Myocyte (in vitro differentiated cells): ENCODE results near the gene TMEM255B. TPM values are rescaled to one million over a fixed set of nuclear protein-coding genes. Genes with fewer than 3 reads are reported as not detected.
"Not testable (repeated sequence)": the region's sequence is repeated elsewhere in the genome, so short reads cannot be mapped to it uniquely, and the experiment has no call there.

Experiments
- DNase-seq: peaks from one replicate; pipeline ENCODE4 v3.0.0-alpha.2; 2012; ENCODE audit warnings: low read depth
- total RNA-seq: library from RNA; depleted of rRNA; stranded (reverse); fragments of >200 nt; gene quantifications from 2 replicates; pipeline ENCODE4 v1.2.3, GENCODE V29; 2014

Gene TMEM255B
- total RNA-seq, 1 donor from 2014 or later: 0.21 TPM

DNA sequence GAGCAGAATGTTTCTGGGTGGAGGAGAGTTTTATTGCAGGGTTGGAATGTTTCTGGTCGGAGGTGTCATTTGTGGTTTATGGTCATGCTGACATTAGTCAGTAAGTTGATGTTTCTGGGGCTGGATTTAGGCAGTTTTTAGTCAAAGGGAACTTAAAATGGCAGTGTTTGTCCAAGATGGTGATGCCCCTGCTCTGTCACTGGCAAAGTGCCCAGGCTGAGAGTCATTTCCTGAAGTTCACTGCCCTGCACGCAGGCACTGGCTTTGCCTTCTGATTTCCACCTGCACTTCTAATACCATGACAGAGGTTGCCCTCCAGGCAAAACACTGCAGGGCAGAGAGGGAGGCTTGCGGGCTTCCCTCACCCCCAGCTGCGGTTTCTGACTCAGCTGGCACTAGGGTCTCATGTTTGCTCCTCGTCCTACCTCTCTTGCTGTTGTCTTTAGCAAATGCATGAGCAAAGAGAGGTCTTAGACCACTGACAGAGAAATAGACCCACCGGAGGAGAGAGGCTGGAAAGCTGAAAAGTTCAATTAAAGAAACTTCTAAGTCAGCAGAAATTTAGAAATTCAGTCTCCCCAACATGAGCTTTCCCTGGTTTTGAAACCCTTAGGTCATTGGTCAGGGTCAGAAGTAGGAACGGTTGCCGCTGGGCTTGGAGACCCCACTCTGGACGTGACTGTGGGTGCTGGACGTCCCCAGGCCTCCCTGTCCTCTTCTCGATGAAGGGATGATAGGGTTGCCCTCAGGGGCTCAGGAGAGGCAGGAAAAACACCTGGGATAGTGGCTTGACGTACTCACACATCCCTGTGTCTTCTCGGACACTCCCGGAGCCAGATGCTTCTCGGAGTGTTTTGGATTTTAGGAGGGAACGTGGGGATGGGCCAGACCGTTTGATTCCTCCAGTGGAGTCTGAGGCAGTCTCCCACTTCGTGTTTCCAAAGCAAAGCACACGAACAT, 26.3 kb downstream of the TMEM255B start:
- peak; percentile 67 for DNase-seq

DNA sequence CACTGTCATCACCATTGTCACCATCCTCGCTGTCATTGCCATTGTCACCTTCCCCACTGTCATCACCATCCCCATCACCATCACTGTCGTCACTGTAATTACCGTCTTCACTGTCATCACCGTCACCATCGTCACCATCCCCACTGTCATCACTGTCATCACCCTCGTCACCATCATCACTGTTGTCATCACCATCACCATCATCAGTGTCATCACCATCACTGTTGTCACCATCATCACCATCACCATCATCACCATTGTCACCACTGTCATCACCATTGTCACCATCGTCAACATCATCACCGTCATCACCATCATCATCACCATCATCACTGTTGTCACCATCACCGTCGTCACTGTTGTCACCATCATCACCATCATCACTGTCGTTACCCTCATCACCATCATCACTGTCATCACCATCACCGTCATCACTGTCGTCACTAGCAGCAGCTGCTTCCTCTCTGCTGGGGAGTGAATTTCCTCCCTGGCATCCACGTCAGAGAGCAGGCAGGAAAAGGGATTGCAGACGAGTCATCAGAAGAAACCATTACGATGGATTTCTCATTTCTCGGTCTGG, 27.3 kb downstream of the TMEM255B start:
- DNase-seq: peak; percentile 17

DNA sequence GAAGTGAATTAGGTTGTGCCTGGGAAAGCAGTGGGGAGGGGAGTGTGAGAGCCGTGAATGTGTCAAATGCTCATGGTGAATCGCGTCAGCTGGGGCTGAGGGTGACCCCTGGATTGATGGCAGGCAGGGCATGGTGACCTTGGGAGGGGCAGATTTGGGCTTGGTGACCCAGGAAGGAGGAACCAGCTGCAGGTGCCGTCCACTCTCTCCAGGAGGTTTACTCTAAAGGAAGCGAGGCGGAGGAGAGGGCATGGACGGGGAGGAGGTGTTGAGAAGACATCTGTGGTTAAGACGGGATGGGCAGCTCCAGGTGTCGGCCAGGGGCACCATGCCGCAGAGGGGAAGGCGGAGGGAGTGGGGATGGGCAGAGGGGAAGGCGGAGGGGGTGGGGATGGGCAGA, 28.7 kb downstream of the TMEM255B start:
- DNase-seq: no peak

- no peak for DNase-seq
These were observed 29.5 kb downstream of the TMEM255B start for GRCh38 chr13:113788413-113789135.

DNA sequence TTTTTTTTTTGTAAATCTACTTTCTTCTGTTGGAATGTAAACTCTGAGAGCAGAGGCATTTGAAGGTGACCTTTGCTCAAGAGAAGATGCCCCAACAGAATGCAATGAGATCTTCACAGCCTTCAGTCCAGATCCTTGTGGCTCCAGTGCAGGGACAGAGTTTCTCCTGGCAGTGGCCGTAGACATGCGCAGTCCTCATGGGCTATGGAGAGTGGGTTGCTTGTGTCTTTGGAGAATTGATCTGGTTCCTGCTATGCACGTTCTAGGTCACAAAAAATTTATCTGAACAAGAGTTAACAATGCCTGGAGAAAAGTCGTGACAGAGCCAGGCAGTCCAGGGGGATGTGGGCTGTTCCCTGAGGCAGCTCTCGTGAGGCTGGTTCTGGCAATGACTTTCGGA, 30.1 kb downstream of the TMEM255B start:
- no peak for DNase-seq

DNA sequence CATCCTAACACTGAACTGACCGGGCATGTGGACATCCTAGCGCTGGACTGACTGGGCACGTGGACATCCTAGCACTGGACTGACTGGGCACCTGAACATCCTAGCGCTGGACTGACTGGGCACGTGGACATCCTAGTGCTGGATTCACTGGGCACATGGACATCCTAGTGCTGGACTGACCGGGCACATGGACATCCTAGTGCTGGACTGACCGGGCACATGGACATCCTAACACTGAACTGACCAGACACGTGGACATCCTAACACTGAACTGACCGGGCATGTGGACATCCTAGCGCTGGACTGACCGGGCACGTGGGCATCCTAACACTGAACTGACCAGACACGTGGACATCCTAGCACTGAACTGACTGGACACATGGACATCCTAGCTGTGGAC, 30.9 kb downstream of the TMEM255B start:
- DNase-seq: not testable (repeated sequence)

GRCh38 chr13:113791226-113791625, 32.2 kb downstream of the TMEM255B start:
- DNase-seq: no peak

DNA sequence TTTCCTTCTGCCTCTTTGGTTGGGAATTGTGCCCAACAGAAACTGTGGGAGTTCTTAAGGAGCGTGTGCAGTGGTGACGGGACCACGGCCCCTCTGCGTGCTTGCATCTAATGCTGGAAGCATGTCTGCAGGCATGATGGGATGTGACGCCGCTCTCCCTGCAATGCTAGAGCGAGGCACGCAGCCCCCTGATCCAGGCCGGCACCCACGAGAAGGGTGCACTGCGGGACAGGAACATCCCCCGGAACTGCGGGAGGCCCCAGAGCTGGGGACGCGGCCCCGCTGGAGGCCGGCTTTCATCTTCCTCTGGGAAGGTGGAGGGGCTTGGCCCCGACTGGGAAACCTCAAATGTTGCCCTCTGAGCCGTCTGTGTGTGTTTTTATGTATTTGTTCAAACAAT, 32.7 kb downstream of the TMEM255B start:
- no peak for DNase-seq

DNA sequence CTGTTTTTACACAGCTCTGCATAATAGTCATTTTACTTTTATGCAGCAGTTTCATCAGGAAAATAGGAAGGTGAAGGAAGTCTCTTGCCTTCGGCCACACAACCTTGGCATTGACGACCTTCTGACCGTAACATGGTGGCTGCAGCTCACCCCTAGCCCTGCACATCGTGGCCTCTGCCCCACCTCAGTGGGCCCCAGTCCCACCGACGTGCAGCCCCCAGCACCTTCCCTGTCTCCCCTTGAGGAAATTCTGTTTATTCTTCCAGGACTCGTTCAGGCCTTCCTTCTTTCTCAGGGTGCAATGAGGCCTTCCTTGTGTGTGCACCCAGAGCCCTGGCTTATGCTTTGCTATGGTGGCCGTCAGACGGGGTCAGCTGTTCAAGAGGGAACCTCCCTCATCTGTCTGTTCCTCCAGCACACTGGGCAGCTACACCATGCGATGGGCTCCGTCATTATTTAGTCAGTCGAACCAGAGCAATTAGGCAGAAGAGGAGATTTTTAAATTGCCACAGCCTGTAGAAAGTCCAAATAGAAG, 33.3 kb downstream of the TMEM255B start:
- DNase-seq: no peak

DNA sequence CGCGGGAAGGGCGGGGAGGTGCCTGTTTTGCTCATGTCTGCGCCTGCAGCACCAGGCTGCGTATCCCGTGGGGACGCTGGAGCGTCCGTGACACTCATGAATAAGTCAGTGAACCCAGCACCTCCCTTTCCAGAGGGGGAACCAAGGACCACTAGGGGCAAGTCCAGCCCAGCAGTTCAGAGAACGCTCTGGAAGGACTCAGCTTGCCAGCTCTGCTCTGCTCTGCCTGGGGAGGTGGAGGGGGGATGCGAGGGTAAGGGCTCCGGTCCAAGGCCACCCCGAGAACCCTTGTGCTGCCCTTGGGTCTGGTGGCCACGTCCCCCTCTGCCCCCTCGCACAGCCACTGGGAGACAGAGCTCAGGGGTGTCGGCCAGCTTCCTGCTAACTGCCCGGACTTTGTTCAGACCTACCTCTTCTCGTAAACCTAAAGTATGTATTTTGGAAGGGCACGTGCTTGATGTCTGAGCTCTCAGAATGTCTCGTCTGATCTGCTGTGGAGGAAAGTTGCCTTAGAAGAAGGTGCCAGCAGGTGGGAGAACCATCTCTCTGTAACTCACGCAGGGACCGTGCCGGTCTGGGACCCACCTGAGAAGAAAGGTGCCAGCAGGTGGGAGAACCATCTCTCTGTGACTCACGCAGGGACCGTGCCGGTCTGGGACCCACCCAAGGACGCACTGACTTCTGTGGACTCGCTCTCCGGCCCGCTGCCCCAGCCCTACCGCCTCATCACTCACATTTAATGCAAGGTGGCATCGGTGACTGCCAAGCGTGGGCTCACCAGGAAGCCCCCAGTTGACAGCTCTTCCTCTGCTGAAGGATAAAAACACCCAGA, 34.1 kb downstream of the TMEM255B start:
- no peak for DNase-seq

- no peak for DNase-seq
These were observed 34.7 kb downstream of the TMEM255B start for GRCh38 chr13:113793718-113794085.

DNA sequence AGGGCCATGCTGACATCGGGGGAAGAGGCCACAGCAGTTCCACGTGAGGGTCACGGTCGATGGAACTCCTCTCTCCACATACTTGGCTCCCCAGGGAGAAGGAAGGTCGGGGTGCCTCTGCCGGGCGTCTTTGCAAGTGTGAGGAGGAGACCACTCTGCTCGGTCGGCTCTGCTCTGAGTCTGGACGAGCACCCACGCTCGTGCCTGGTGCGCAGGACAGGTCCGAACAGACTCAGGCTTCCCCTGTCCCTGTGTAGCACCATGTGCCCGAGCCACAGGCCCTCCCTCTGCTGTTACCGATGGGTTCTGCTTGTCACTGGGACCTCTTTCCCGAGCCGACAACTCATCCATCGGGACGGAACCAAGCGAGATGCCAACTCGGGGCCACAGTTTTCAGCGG, 35.1 kb downstream of the TMEM255B start:
- DNase-seq: no peak

GRCh38 chr13:113794764-113795173, 35.7 kb downstream of the TMEM255B start:
- DNase-seq: no peak

GRCh38 chr13:113795362-113795761, 36.3 kb downstream of the TMEM255B start:
- not testable (repeated sequence) for DNase-seq

DNA sequence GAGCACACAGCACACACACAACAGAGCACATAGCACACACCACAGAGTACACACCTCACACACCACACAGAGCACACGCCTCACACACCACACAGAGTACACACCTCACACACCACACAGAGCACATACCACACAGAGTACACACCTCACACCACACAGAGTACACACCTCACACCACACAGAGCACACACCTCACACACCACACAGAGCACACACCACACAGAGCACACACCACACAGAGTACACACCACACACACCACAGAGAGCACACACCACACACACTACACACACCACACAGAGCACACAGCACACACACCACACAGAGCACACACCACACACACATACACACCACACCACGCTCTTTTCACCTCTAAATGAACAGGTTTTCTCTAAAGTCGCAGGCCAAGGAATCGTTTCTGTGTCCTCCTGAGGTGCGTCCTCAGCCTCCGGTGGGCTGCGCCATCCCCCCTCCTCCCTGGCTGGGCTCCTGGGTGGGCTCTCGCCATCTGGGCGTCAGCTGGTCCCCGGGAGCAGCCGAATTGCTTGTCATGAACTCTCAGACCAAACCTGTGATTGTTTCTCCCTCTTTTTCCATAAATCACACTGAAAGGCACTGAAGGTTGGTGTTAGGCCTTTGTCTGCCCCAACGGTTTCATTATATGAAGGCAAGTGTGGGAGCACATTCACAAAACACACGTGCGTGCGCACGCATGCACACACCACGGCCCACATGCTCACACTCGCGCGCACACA, 37.4 kb downstream of the TMEM255B start:
- no peak for DNase-seq

GRCh38 chr13:113796964-113797676, 38.1 kb downstream of the TMEM255B start:
- DNase-seq: no peak

DNA sequence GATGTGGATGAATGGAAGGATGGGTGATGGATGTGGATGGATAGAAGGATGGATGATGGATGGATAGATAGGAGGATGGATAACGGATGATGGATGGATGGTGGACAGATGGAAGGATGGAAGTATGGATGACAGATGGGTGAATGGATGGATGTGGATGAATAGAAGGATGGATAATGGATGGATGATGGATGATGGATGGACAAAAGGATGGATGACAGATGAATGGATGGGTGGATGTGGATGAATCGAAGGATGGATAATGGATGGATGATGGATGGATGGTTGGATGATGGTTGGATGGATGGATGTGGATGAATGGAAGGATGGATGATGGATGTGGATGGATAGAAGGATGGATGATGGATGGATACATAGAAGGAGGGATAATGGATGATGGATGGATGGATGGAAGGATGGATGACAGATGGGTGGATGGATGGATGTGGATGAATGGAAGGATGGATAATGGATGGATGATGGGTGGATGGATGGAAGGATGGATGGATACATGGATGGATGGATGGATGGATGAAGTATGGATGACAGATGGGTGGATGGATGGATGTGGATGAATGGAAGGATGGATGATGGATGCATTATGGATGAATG, 39.3 kb downstream of the TMEM255B start:
- DNase-seq: no peak

DNA sequence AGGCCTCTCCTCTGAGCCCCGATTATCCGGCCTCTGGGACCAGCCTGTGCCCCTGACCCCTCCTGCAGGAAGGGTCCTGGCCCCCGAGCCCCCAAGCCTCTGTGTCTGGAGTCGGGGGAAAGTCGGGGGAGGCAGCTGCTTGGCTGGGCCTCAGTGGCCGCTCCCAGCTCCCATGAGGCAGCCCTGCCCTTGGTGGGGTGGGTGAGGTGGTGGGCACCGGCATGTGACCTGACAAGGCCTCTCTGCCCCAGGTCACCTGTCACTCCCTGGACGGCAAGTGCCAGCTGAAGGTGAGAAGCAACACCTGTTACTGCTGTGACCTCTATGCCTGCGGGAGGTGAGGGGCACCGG, 41.5 kb downstream of the TMEM255B start:
- DNase-seq: no peak

DNA sequence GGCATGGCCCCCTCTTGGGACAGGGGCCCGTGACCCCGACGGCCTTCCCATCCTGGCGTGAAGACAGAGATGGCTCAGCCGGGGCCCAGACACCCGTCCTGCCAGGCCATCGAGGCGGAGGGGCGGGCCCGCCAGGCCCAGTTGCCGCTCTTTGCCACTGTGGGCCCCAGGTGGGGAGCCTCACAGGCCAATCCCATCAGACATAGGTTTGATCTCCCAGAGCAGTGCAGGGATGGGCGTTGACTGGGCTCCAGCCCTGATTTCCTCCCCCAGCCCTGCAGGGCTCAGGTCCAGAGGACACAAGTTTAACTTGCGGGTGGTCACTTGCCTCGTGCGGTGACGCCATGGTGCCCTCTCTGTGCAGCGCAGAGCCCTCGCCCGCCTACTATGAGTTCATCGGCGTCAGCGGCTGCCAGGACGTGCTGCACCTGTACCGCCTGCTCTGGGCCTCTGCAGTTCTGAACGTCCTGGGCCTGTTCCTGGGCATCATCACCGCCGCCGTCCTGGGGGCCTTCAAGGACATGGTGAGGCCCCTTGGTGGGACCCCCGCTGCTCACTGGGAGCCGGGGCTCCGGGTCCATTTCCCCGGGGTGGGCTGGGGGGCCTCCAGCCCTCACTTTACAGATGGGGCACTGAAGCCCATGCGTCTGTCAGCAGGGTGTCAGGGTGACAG, 42.4 kb downstream of the TMEM255B start:
- DNase-seq: no peak
